HCT116 (cell line): Measurements from ENCODE around the gene KRTAP10-9. TPM values are rescaled to one million over a fixed set of nuclear protein-coding genes. Genes with fewer than 3 reads are reported as not detected.

ENCODE experiments used
- ATAC-seq: fragments of 200-7000 bp; cut with Tn5 transposase; 2 replicates; pipeline ENCODE4 v1.9.1; 2020; ENCODE audit warnings: mild to moderate bottlenecking, moderate library complexity
- BruUV-seq: library from RNA; stranded (reverse); fragments of 400-500 nt; replicated peaks from 2 replicates; lab custom pipeline; 2021; lab: Mats Ljungman, UMichigan
- CTCF ChIA-PET: fragments of 300-600 bp; sonication (Branson Sonifier 250); formaldehyde crosslinking; loops from one replicate; lab custom pipeline; 2021; ENCODE audit warnings: antibody characterized with exemption; lab: Charles Lee
- POLR2A ChIA-PET: fragments of 300-600, 350-600 bp; sonication (Branson Sonifier 250); formaldehyde crosslinking; loops from one replicate; lab custom pipeline; 2021; ENCODE audit warnings: antibody characterized with exemption; lab: Charles Lee
- RAD21 ChIA-PET, 2 experiments: fragments of 300-600 bp; sonication (Branson Sonifier 250); formaldehyde crosslinking; loops; one replicate each; lab custom pipeline; 2023; ENCODE audit warnings: low total read pairs in 2 of 2; ENCODE audit not compliant: uncharacterized antibody in 2 of 2, unreplicated experiment in 2 of 2, low non-redundant PET in 1 of 2; lab: Charles Lee
- DNase-seq: peaks from one replicate; pipeline ENCODE4 v3.0.0-alpha.2; 2010; ENCODE audit warnings: low read depth, low spot score
- H2AFZ ChIP-seq: fragments of 200-600 bp; shearing (Covaris generic), sonication (generic); 2 replicates; pipeline ENCODE4 v1.6.1; 2017; ENCODE audit warnings: low read depth, mixed run types, mixed read lengths, antibody characterized with exemption, low read length; ENCODE audit not compliant: poor library complexity, severe bottlenecking
- H3K27ac ChIP-seq: 2 replicates; pipeline ENCODE4 v1.5.1; 2012; ENCODE audit warnings: low read depth, low read length
- H3K27me3 ChIP-seq: fragments of 200-600 bp; sonication (generic); 2 replicates; pipeline ENCODE4 v1.6.1; 2016; ENCODE audit warnings: mixed run types, low read length, mixed read lengths; ENCODE audit not compliant: insufficient read depth
- H3K36me3 ChIP-seq, 2 experiments: fragments of 200-500 bp in 1 of 2; fragments of 200-600 bp in 1 of 2; sonication (Bioruptor generic) in 1 of 2; sonication (generic) in 1 of 2; 2 replicates each; pipeline versions ENCODE4 v1.5.1 to v1.6.1; 2014 to 2016; ENCODE audit warnings: low read length in 2 of 2, inconsistent platforms in 1 of 2, mixed read lengths in 1 of 2, mixed run types in 1 of 2; ENCODE audit not compliant: insufficient read depth in 2 of 2, control insufficient read depth in 1 of 2
- H3K4me1 ChIP-seq, 2 experiments: fragments of 200-600 bp in 1 of 2; sonication (generic) in 1 of 2; 2 replicates each; pipeline versions ENCODE4 v1.5.1 to v1.6.1; 2012 to 2017; ENCODE audit warnings: low read length in 2 of 2, inconsistent platforms in 1 of 2, mild to moderate bottlenecking in 1 of 2, mixed read lengths in 1 of 2, mixed run types in 1 of 2, moderate library complexity in 1 of 2; ENCODE audit not compliant: insufficient read depth in 2 of 2, control insufficient read depth in 1 of 2
- H3K4me2 ChIP-seq: fragments of 200-600 bp; sonication (generic); 2 replicates; pipeline ENCODE4 v1.6.1; 2017; ENCODE audit warnings: mixed run types, low read length, mixed read lengths
- H3K4me3 ChIP-seq, 2 experiments: fragments of 200-600 bp in 1 of 2; sonication (generic) in 1 of 2; replicated peaks in 1 of 2; 2 replicates each; pipeline ENCODE4 v1.5.1; 2011 to 2016; ENCODE audit warnings: low read length in 2 of 2, control low read depth in 1 of 2, low read depth in 1 of 2, mild to moderate bottlenecking in 1 of 2, mixed read lengths in 1 of 2, mixed run types in 1 of 2
- H3K79me2 ChIP-seq: fragments of 200-600 bp; sonication (generic); 2 replicates; pipeline ENCODE4 v1.6.1; 2017; ENCODE audit warnings: mild to moderate bottlenecking, mixed run types, low read length, moderate library complexity, mixed read lengths; ENCODE audit not compliant: insufficient read depth
- H3K9ac ChIP-seq: fragments of 200-600 bp; sonication (generic); 2 replicates; pipeline ENCODE4 v1.6.1; 2016; ENCODE audit warnings: low read length, mixed read lengths
- H3K9me2 ChIP-seq: fragments of 200-600 bp; sonication (generic), shearing (Covaris generic); 2 replicates; pipeline ENCODE4 v1.6.1; 2017; ENCODE audit warnings: mixed run types, mild to moderate bottlenecking, moderate library complexity; ENCODE audit not compliant: insufficient read depth
- H3K9me3 ChIP-seq, 2 experiments: fragments of 200-500 bp in 1 of 2; fragments of 200-600 bp in 1 of 2; sonication (Bioruptor generic) in 1 of 2; sonication (generic) in 1 of 2; 2 replicates each; pipeline ENCODE4 v1.6.1; 2014 to 2017; ENCODE audit warnings: low read length in 2 of 2, mixed read lengths in 2 of 2, inconsistent platforms in 1 of 2, low read depth in 1 of 2, mild to moderate bottlenecking in 1 of 2, mixed run types in 1 of 2, moderate library complexity in 1 of 2; ENCODE audit not compliant: control insufficient read depth in 1 of 2, insufficient read depth in 1 of 2
- H4K20me1 ChIP-seq: fragments of 200-600 bp; sonication (generic), shearing (Covaris generic); 2 replicates; pipeline ENCODE4 v1.6.1; 2017; ENCODE audit warnings: mixed run types, mild to moderate bottlenecking, moderate library complexity; ENCODE audit not compliant: insufficient read depth
- ATF3 ChIP-seq: IDR thresholded peaks from 2 replicates; pipeline ENCODE4 v1.6.1; 2012
- CBX3 ChIP-seq: IDR thresholded peaks from 2 replicates; pipeline ENCODE4 v1.6.1; 2012; ENCODE audit warnings: low read depth
- CTCF ChIP-seq, 3 experiments: fragments of 200-600 bp in 1 of 3; sonication (generic) in 1 of 3; IDR thresholded peaks in 2 of 3; conservative IDR thresholded peaks in 1 of 3; 2 replicates each; pipeline ENCODE4 v1.5.1; 2012 to 2017; ENCODE audit warnings: low read depth in 2 of 3, low read length in 2 of 3, antibody characterized with exemption in 1 of 3, borderline replicate concordance in 1 of 3, control low read depth in 1 of 3, mild to moderate bottlenecking in 1 of 3, mixed read lengths in 1 of 3, mixed run types in 1 of 3, moderate library complexity in 1 of 3; ENCODE audit not compliant: insufficient read depth in 1 of 3
- EGR1 ChIP-seq: IDR thresholded peaks from 2 replicates; pipeline ENCODE4 v1.6.1; 2012; ENCODE audit warnings: low read depth
- EZH2 ChIP-seq: fragments of 200-600 bp; sonication (generic); IDR thresholded peaks from 2 replicates; pipeline ENCODE4 v1.6.1; 2017; ENCODE audit warnings: antibody characterized with exemption, mixed run types
- RAD21 ChIP-seq: IDR thresholded peaks from 2 replicates; pipeline ENCODE4 v1.6.1; 2012; ENCODE audit warnings: low read depth, mild to moderate bottlenecking
- REST ChIP-seq: IDR thresholded peaks from 2 replicates; pipeline ENCODE4 v1.6.1; 2012; ENCODE audit warnings: low read depth
- SIN3A ChIP-seq: IDR thresholded peaks from 2 replicates; pipeline ENCODE4 v1.6.1; 2012; ENCODE audit warnings: low read depth
- SP1 ChIP-seq: IDR thresholded peaks from 2 replicates; pipeline ENCODE4 v1.6.1; 2012; ENCODE audit warnings: low read depth
- SRF ChIP-seq: IDR thresholded peaks from 2 replicates; pipeline ENCODE4 v1.6.1; 2012; ENCODE audit warnings: low read depth
- YY1 ChIP-seq: IDR thresholded peaks from 2 replicates; pipeline ENCODE4 v1.6.1; 2011; ENCODE audit warnings: low read length, low read depth, moderate library complexity, mild to moderate bottlenecking; ENCODE audit not compliant: insufficient replicate concordance; ENCODE audit errors: extremely low read depth
- ZBTB33 ChIP-seq: IDR thresholded peaks from 2 replicates; pipeline ENCODE4 v1.6.1; 2011; ENCODE audit warnings: mild to moderate bottlenecking, low read length, moderate library complexity; ENCODE audit not compliant: insufficient replicate concordance; ENCODE audit errors: extremely low read depth
- ZFX ChIP-seq: fragments of 450-650 bp; IDR thresholded peaks from 2 replicates; pipeline ENCODE4 v1.6.1; 2017
- ZNF274 ChIP-seq: fragments of 200-500 bp; sonication (Bioruptor generic); IDR thresholded peaks from 2 replicates; pipeline ENCODE4 v1.6.1; 2014; ENCODE audit warnings: mild to moderate bottlenecking, low read depth, low read length, inconsistent platforms
- intact Hi-C: fragments of 100-400 bp; cut with micrococcal nuclease; formaldehyde crosslinking; loops from 2 replicates; pipeline ENCODE4 v1.10.0; 2022
- total RNA-seq: library from RNA; stranded (reverse); gene quantifications from one replicate; pipeline ENCODE4 v1.2.1, GENCODE V29; 2021; ENCODE audit not compliant: unreplicated experiment

KRTAP10-9 gene
- total RNA-seq, 1 experiment from 2014 or later = not detected

GRCh38 chr21:44653123-44653522 is 26.2 kb downstream of the KRTAP10-9 start (continued):
- TF ChIP-seq CTCF (IDR thresholded peaks at IDR 0.05 in 2 of 3, conservative IDR thresholded peaks at IDR 0.05 in 1 of 3; ENCODE audit: borderline replicate concordance in 1 of 3, insufficient read depth in 1 of 3, low read depth in 2 of 3, low read length in 2 of 3) (no peak), ATF3 (no peak), RAD21 (no peak), EZH2 (no peak)

GRCh38 chr21:44653656-44654575 is 27.0 kb downstream of the KRTAP10-9 start:
- Histone ChIP-seq H3K4me1 (no peaks in the 10 kb centered on the region), H3K9me2 (no peaks in the 10 kb centered on the region), H4K20me1 (no peaks in the 10 kb centered on the region), H3K79me2 (no peaks in the 10 kb centered on the region)
- BruUV-seq = no TSS peak
- POLR2A ChIA-PET = no interaction called here
- TF ChIP-seq ZFX (no peak), CBX3 (no peak), ATF3 (no peak), REST (no peak), SP1 (no peak), ZNF274 (no peak), SIN3A (no peak), EZH2 (no peak), EGR1 (no peak), SRF (no peak), ZBTB33 (no peak), YY1 (no peak)
- TF ChIP-seq, all 23 proteins: peak for 0
- H2AFZ ChIP-seq = no peak overlapping the region
- H3K9ac ChIP-seq = no peak overlapping the region
- H3K36me3 ChIP-seq = no peaks in the 10 kb centered on the region
- ChIA-PET RAD21 (no interaction called here), CTCF (no interaction called here)
- H3K4me2 ChIP-seq = no peak overlapping the region
- DNase-seq (no peak), ATAC-seq (no peak)
- no peaks in the 10 kb centered on the region for H3K9me3 ChIP-seq
- no peaks in the 10 kb centered on the region for H3K27me3 ChIP-seq
- intact Hi-C loops = no loop called here
- no peak overlapping the region for H3K27ac ChIP-seq
- no peak overlapping the region for H3K4me3 ChIP-seq
